ENCODE measurements around the gene HEMK1. TPM values are rescaled to one million over a fixed set of nuclear protein-coding genes. Genes with fewer than 3 reads are reported as not detected.

HEMK1 gene
- total and polyA plus RNA-seq, 5 donors from 2014 or later = 18.5 to 24.9 (median 22.1) TPM

DNA sequence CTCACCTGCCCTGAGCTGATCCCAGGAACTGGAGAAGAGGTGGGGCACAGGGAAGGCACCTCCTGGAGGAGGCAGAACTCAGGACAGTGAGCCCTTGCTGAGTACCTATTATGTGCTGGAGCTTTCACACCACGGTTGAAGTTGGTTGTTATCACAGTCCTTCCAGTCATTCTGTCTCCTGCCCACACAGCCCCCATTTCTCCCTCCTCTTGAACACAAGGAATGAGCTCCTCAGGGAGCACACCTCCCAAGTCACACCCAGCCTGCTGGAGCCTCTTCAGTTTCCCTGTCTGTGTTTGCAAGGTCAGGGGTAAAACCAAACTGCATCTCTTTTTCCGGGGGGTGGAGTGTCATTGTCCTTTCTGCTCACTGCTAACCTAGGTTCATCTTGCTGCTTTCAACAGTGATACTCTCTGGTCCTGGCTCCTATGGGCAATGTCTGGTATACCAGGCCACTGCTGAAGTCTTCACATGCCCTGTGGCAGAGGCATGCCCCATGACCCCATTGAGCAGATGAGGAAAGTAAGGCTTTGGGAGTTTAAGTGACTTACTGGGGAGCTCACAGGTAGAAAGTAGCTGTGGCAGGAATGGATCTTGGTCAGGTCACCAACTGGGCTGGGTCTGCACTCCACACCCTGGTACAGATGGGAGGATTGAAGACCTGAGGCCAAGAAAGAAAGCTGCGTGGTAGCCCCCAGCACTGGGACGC, 31.7 kb upstream of the HEMK1 start:
- Mint-ChIP-seq H3K27ac (no peak overlapping the region), H3K4me1 (no peaks in the 10 kb centered on the region), H3K9me3 (no peaks in the 10 kb centered on the region), H3K36me3 (no peaks in the 10 kb centered on the region), H3K4me3 (no peak overlapping the region), H3K27me3 (peaks cover 27% of the 10 kb centered on the region)
- H3K27me3 ChIP-seq (ENCODE audit: control insufficient read depth, insufficient read depth, low read length) = no peaks in the 10 kb centered on the region
- DNase-seq (no peak), ATAC-seq (ENCODE audit: low read depth in 2 of 2) (no peak)
- no peaks in the 10 kb centered on the region for H3K4me1 ChIP-seq (ENCODE audit: control insufficient read depth, insufficient read depth, low read length, poor library complexity, severe bottlenecking)
- no peak overlapping the region for H3K27ac ChIP-seq (ENCODE audit: insufficient read depth, low read length, poor library complexity, severe bottlenecking)
- no peaks in the 10 kb centered on the region for H3K36me3 ChIP-seq (ENCODE audit: control insufficient read depth, insufficient read depth, low read length)
- H3K4me3 ChIP-seq (ENCODE audit: low read depth, low read length) = no peak overlapping the region
- no peaks in the 10 kb centered on the region for H3K9me3 ChIP-seq (ENCODE audit: control insufficient read depth in 2 of 2, low read length in 2 of 2)

- Mint-ChIP-seq H3K4me3 (no peak overlapping the region), H3K9me3 (no peaks in the 10 kb centered on the region), H3K27ac (no peak overlapping the region), H3K36me3 (no peaks in the 10 kb centered on the region), H3K4me1 (no peaks in the 10 kb centered on the region), H3K27me3 (peaks cover 24% of the 10 kb centered on the region)
- Histone ChIP-seq H3K4me3 (ENCODE audit: low read depth, low read length) (no peak overlapping the region), H3K27ac (ENCODE audit: insufficient read depth, low read length, poor library complexity, severe bottlenecking) (no peak overlapping the region), H3K27me3 (ENCODE audit: control insufficient read depth, insufficient read depth, low read length) (no peaks in the 10 kb centered on the region), H3K9me3 (ENCODE audit: control insufficient read depth in 2 of 2, low read length in 2 of 2) (no peaks in the 10 kb centered on the region), H3K36me3 (ENCODE audit: control insufficient read depth, insufficient read depth, low read length) (no peaks in the 10 kb centered on the region), H3K4me1 (ENCODE audit: control insufficient read depth, insufficient read depth, low read length, poor library complexity, severe bottlenecking) (no peaks in the 10 kb centered on the region)
- ATAC-seq (ENCODE audit: low read depth in 2 of 2) = no peak
- DNase-seq = no peak
Measured at GRCh38 chr3:50539356-50540286, 29.7 kb upstream of the HEMK1 start.

GRCh38 chr3:50542177-50543034, 26.9 kb upstream of the HEMK1 start:
- Histone ChIP-seq H3K4me1 (ENCODE audit: control insufficient read depth, insufficient read depth, low read length, poor library complexity, severe bottlenecking) (no peaks in the 10 kb centered on the region), H3K4me3 (ENCODE audit: low read depth, low read length) (no peak overlapping the region), H3K27me3 (ENCODE audit: control insufficient read depth, insufficient read depth, low read length) (no peaks in the 10 kb centered on the region), H3K36me3 (ENCODE audit: control insufficient read depth, insufficient read depth, low read length) (no peaks in the 10 kb centered on the region), H3K27ac (ENCODE audit: insufficient read depth, low read length, poor library complexity, severe bottlenecking) (no peak overlapping the region), H3K9me3 (ENCODE audit: control insufficient read depth in 2 of 2, low read length in 2 of 2) (no peaks in the 10 kb centered on the region)
- DNase-seq (peak; percentile 45 to 51 (median 51)), ATAC-seq (ENCODE audit: low read depth in 2 of 2) (peak; percentile 34 to 55)
- Mint-ChIP-seq H3K27me3 (peaks cover 12% of the 10 kb centered on the region), H3K4me1 (no peaks in the 10 kb centered on the region), H3K9me3 (no peaks in the 10 kb centered on the region), H3K4me3 (no peak overlapping the region), H3K36me3 (no peaks in the 10 kb centered on the region), H3K27ac (no peak overlapping the region)

DNA sequence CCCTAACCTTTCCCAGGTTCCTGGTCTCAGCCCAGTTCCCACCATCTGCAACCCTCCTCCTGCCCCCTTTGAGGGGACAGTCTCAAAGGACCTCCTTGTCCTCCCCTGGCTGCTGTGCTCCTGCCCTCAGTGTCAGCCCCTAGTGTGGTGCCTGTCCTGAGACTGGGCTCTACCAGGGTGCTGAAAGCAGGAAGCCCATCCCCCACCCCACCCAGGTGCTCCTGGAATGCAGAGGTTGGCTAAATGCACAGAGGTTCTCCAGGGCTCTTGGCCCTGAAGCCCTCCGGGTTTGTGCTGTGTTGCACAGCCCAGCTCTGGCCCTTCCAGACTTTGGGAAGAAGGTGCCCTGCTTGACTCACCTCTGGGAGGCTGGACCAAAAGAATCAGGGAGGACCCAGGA, 23.5 kb upstream of the HEMK1 start:
- Mint-ChIP-seq H3K36me3 (no peaks in the 10 kb centered on the region), H3K4me3 (no peak overlapping the region), H3K9me3 (no peaks in the 10 kb centered on the region), H3K27me3 (no peaks in the 10 kb centered on the region), H3K4me1 (no peaks in the 10 kb centered on the region), H3K27ac (no peak overlapping the region)
- no peaks in the 10 kb centered on the region for H3K9me3 ChIP-seq (ENCODE audit: control insufficient read depth in 2 of 2, low read length in 2 of 2)
- no peaks in the 10 kb centered on the region for H3K36me3 ChIP-seq (ENCODE audit: control insufficient read depth, insufficient read depth, low read length)
- H3K27me3 ChIP-seq (ENCODE audit: control insufficient read depth, insufficient read depth, low read length) = no peaks in the 10 kb centered on the region
- H3K4me3 ChIP-seq (ENCODE audit: low read depth, low read length) = no peak overlapping the region
- H3K4me1 ChIP-seq (ENCODE audit: control insufficient read depth, insufficient read depth, low read length, poor library complexity, severe bottlenecking) = no peaks in the 10 kb centered on the region
- DNase-seq = no peak
- no peak for ATAC-seq (ENCODE audit: low read depth in 2 of 2)
- no peak overlapping the region for H3K27ac ChIP-seq (ENCODE audit: insufficient read depth, low read length, poor library complexity, severe bottlenecking)

DNA sequence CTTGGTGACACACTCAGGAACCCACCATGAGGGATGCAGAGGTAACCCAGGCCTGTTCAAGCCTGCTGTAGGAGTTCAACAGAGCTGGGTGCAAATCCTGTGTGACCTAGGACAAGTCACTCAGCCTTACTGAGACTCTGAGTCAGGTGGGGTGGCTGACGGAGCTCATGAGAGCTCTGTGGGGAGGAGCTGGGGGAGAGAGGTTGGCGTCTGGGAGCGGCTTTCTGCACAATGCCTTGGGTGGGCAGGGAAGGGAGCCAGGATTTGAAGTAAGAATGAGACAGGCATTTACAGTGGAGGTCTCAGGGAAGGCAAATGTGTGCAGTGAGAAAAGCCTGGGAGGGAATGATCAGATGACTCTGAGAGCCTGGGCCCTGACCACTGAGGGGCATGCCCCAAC, 20.1 kb upstream of the HEMK1 start:
- no peaks in the 10 kb centered on the region for H3K27me3 Mint-ChIP-seq
- ATAC-seq (ENCODE audit: low read depth in 2 of 2) (no peak), DNase-seq (no peak)
- H3K4me3 Mint-ChIP-seq = no peak overlapping the region
- H3K27ac Mint-ChIP-seq = no peak overlapping the region
- no peak overlapping the region for H3K27ac ChIP-seq (ENCODE audit: insufficient read depth, low read length, poor library complexity, severe bottlenecking)
- no peaks in the 10 kb centered on the region for H3K9me3 Mint-ChIP-seq
- H3K27me3 ChIP-seq (ENCODE audit: control insufficient read depth, insufficient read depth, low read length) = no peaks in the 10 kb centered on the region
- no peaks in the 10 kb centered on the region for H3K36me3 ChIP-seq (ENCODE audit: control insufficient read depth, insufficient read depth, low read length)
- no peaks in the 10 kb centered on the region for H3K36me3 Mint-ChIP-seq
- H3K4me3 ChIP-seq (ENCODE audit: low read depth, low read length) = no peak overlapping the region
- no peaks in the 10 kb centered on the region for H3K9me3 ChIP-seq (ENCODE audit: control insufficient read depth in 2 of 2, low read length in 2 of 2)
- no peaks in the 10 kb centered on the region for H3K4me1 Mint-ChIP-seq
- H3K4me1 ChIP-seq (ENCODE audit: control insufficient read depth, insufficient read depth, low read length, poor library complexity, severe bottlenecking) = no peaks in the 10 kb centered on the region

GRCh38 chr3:50550079-50550736, 19.1 kb upstream of the HEMK1 start:
- ATAC-seq (ENCODE audit: low read depth in 2 of 2) (peak; percentile 48), DNase-seq (peak; percentile 38 to 65 (median 52))
- Histone ChIP-seq H3K9me3 (ENCODE audit: control insufficient read depth in 2 of 2, low read length in 2 of 2) (no peaks in the 10 kb centered on the region), H3K27ac (ENCODE audit: insufficient read depth, low read length, poor library complexity, severe bottlenecking) (no peak overlapping the region), H3K4me1 (ENCODE audit: control insufficient read depth, insufficient read depth, low read length, poor library complexity, severe bottlenecking) (no peaks in the 10 kb centered on the region), H3K4me3 (ENCODE audit: low read depth, low read length) (no peak overlapping the region), H3K36me3 (ENCODE audit: control insufficient read depth, insufficient read depth, low read length) (no peaks in the 10 kb centered on the region), H3K27me3 (ENCODE audit: control insufficient read depth, insufficient read depth, low read length) (no peaks in the 10 kb centered on the region)
- no peaks in the 10 kb centered on the region for H3K9me3 Mint-ChIP-seq
- no peak overlapping the region for H3K4me3 Mint-ChIP-seq
- H3K4me1 Mint-ChIP-seq = no peaks in the 10 kb centered on the region
- H3K36me3 Mint-ChIP-seq = no peaks in the 10 kb centered on the region
- H3K27ac Mint-ChIP-seq = no peak overlapping the region
- H3K27me3 Mint-ChIP-seq = no peaks in the 10 kb centered on the region

- DNase-seq = no peak
Measured at GRCh38 chr3:50551054-50551659, 18.2 kb upstream of the HEMK1 start.

More at GRCh38 chr3:50551054-50551659, 18.2 kb upstream of the HEMK1 start:
- H3K36me3 Mint-ChIP-seq = no peaks in the 10 kb centered on the region
- no peaks in the 10 kb centered on the region for H3K4me1 ChIP-seq (ENCODE audit: control insufficient read depth, insufficient read depth, low read length, poor library complexity, severe bottlenecking)
- H3K27ac ChIP-seq (ENCODE audit: insufficient read depth, low read length, poor library complexity, severe bottlenecking) = no peak overlapping the region
- H3K4me1 Mint-ChIP-seq = no peaks in the 10 kb centered on the region
- no peaks in the 10 kb centered on the region for H3K9me3 Mint-ChIP-seq
- no peaks in the 10 kb centered on the region for H3K36me3 ChIP-seq (ENCODE audit: control insufficient read depth, insufficient read depth, low read length)
- H3K9me3 ChIP-seq (ENCODE audit: control insufficient read depth in 2 of 2, low read length in 2 of 2) = no peaks in the 10 kb centered on the region
- H3K27me3 ChIP-seq (ENCODE audit: control insufficient read depth, insufficient read depth, low read length) = no peaks in the 10 kb centered on the region
- H3K4me3 Mint-ChIP-seq = no peak overlapping the region
- no peak for ATAC-seq (ENCODE audit: low read depth in 2 of 2)
- H3K4me3 ChIP-seq (ENCODE audit: low read depth, low read length) = no peak overlapping the region
- peak overlapping the region in 1 of 3 donors; percentile 69 for H3K27ac Mint-ChIP-seq
- no peaks in the 10 kb centered on the region for H3K27me3 Mint-ChIP-seq

Data from CD4-positive, CD25-positive, alpha-beta regulatory T cell (primary cell).